ENCODE results near the gene FOXL3.
"Not testable (repeated sequence)": the region's sequence is repeated elsewhere in the genome, so short reads cannot be mapped to it uniquely, and the experiment has no call there.

Gene FOXL3

DNA sequence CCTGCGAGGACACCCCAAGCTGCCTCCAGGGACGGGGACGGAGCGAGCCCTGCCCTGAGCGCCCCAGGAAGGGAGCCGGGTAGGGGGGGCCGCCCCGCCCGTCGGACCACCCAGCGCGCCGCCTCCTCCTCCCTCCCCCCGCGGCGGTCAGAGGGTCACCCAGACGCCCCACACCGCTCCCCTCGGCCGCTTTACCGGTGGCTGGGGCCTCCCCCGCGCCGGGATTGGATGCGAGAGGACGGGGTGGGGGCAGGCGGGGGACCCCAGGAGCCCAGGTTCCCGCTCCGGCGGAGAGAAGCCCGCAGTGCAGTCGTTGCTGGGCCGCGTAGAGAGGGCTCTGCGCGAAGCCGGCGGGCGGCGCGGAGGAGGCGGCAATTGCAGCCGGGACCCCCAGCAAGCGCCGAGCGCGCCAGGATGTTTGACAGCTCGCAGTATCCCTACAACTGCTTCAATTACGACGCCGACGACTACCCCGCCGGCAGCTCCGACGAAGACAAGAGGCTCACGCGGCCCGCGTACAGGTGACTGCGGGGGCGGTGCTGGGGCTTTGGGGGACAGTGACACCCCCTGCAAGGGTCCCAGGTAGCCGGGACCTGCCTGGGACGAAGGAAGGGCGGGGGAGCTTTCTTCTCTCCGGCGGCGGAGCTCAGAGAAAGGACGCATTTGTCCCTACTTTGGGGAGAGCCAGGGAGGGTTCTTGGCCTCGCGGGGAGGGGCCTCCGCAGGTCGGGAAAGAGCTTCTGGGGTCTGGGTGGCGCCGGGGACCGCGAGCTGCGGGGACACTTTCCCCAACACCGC lies at the start of gene FOXL3:
Gene FOXL3, plus strand, starts transcription at position 415 of the 798 bp plus-strand sequence. Its CDS starts 0 bp downstream, at position 415.
- in situ Hi-C loops (cut with MboI; ENCODE audit: low sequenced_read_pairs): no loop called here

DNA sequence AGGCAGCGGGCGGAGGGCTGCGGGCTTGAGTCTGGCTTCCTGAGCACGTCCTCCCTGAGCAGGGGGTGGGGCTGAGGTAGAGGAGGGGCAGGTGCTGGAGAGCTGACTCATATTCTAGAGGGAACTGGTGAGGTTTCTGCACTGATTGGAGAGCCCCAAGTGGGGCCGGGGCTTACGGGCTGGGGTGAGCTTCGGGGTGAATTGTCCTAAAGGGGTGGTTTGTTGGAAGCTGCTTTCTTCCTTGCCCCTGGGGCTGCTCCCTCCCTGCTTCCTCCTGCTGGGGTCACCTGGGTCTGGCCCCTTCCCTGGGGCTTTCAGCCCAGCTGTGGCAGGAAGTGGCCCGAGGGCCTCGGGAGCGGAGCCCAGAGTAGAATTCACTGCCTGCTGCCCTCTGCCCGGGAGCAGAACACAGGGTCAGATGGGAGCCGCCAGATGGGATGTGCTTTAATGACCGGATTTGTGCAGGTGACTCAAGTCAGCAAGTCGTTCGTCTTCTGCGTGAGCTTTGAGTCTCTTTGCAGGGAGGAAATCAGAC lies 49.0 kb upstream of the FOXL3 start:
- in situ Hi-C loops (cut with MboI; ENCODE audit: low sequenced_read_pairs): no loop called here

DNA sequence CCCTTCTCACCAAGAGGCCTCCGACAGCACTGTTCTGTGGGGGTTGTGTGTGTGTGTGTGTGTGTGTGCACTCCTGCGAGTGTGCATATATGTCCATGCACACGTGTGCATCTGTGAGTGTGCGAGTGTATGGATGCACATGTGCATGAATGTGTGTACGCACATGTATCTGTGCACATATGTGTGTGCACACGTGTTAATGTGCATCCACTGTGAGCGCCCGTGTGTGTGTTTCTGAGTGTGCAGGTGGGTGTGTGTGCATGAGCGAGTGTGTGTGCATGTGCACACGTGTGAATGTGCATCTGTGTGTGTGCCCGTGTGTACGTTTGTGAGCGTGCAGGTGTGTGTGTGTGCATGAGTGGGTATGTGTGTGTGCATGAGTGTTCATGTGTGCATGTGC lies 48.5 kb upstream of the FOXL3 start:
- in situ Hi-C loops (cut with MboI; ENCODE audit: low sequenced_read_pairs): no loop called here

DNA sequence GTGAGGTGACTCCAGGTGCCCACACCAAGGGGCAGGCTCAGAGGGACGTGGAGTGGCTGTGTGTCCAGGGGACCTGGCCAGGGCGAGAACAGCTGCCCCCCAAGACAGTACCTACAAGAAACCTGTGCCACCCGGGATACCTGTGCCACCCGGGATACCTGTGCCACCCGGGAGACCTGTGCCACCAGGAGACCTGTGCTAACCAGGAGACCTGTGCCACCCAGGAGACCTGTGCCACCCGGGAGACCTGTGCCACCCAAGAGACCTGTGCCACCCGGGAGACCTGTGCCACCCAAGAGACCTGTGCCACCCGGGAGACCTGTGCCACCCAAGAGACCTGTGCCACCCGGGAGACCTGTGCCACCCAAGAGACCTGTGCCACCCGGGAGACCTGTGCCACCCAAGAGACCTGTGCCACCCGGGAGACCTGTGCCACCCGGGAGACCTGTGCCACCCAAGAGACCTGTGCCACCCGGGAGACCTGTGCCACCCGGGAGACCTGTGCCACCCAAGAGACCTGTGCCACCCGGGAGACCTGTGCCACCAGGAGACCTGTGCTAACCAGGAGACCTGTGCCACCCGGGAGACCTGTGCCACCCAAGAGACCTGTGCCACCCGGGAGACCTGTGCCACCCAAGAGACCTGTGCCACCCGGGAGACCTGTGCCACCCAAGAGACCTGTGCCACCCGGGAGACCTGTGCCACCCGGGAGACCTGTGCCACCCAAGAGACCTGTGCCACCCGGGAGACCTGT lies 47.0 kb upstream of the FOXL3 start:
- in situ Hi-C loops (cut with MboI; ENCODE audit: low sequenced_read_pairs): not testable (repeated sequence)

DNA sequence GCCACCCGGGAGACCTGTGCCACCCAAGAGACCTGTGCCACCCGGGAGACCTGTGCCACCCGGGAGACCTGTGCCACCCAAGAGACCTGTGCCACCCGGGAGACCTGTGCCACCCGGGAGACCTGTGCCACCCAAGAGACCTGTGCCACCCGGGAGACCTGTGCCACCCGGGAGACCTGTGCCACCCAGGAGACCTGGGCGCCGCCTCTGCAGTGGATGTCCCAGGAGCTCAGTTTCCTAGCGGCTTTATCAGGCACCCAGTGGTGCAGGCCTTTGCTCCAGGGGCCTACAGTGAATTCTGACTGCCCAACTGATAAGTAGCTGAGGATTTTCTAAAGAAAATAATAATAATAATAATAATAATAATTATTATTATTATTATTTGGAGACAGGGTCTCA lies 46.4 kb upstream of the FOXL3 start:
- in situ Hi-C loops (cut with MboI; ENCODE audit: low sequenced_read_pairs): not testable (repeated sequence)

DNA sequence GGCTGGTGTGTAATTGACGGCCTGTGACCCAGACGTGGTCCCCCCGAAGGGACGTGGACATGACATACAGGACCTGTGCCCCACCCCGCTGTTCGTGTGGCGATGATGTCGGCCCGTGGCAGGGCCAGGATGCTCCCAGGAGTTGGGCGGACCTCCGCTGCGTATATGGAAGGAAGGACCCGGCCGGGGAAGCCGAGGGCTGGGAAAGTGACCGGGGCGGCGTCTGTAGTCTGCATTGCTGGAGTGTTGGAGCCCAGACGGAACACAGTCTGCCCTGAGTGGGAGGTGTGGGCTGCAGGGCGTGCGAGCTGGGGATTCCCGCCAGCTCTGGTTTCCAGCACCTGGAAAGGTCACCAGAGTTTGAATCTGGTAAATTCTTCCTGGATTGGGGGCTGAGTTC lies 45.0 kb upstream of the FOXL3 start:
- in situ Hi-C loops (cut with MboI; ENCODE audit: low sequenced_read_pairs): no loop called here

DNA sequence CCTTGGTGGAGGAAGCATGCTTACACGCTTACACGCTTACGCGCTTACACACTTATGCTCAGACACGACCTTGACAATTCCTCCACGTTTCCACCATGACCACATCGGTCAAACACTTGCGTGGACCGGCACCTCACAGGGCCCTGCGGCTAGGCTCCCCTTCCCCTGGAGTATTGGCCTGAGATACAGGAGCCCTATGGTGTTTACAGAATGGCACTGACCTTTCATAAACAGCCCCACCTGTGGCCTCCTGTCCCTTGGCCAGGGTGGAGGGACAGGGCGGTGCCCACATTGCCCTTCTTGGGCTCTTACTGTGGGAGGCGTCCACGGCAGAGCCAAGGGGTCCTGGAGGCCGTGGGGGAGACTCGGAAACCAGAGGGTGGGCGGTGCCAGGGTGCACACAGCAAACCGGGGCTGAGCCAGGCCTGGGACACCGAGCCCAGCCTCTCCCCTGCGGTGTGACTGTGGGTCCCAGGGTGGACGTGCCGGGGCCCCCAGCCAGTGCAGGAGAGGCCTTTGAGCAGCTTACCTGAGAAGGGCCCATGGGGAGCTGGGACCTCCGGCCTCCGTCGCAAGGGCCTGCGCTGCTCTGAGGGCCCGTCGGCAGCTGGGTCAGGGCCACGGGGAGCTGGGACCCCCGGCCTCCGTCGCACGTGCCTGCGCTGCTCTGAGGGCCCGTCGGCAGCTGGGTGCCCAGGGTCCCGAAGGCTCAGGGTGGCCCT lies 44.2 kb upstream of the FOXL3 start:
- in situ Hi-C loops (cut with MboI; ENCODE audit: low sequenced_read_pairs): no loop called here

DNA sequence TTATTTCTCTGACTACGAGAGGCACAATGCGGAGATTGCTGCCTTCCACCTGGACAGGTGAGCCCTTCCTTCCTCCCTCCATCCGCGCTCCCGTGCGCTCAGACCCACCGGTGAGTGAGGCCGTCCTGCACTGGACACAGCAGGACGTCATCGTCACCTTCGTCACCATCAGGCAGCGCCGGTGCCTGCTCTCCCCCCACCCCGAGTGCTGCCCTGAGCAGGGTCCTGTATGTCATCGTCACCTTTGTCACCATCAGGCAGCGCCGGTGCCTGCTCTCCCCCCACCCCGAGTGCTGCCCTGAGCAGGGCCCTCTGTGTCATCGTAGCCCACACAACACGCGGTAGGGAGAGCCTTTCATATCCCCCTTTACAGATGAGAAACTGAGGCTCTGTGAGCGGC lies 43.5 kb upstream of the FOXL3 start:
- in situ Hi-C loops (cut with MboI; ENCODE audit: low sequenced_read_pairs): no loop called here

DNA sequence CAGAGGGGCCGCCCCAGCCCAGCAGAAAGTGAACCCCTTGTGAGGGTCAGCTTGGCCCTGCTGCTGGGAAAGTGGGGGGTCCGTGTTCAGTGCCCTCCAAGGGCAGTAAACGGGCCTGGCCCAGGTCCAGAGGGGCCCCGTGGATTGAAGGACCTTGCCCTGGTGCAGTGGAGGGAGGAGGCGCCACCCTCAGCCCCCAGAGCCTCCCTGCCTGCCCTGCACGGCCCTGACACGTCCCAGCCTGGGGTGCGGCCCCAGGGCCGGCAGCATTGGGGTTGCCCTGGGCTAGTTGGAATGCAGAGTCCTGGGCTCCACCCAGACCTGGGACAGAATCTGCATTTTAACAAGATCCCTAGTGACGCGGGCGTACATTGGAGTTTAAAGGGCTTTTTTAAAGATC lies 42.8 kb upstream of the FOXL3 start:
- in situ Hi-C loops (cut with MboI; ENCODE audit: low sequenced_read_pairs): no loop called here

DNA sequence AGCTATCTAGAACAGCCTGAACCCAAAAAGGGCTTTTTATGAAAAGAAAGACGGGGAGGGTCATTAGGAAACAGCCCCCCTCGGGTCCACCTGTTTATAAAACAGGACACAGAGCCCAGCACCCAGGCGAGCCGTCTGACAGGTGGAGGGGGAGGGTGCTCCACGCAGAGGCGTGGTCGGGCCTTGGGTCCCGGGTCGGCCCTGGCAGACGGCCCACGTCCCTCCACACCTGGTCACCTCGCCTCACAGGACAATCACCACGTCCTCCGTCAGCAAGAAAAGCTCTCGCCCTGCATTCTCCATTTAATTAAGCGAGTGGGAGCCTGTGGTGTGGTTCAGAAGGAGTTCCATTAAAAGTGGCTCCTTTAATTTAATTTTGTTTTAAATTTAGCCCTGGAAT lies 42.3 kb upstream of the FOXL3 start:
- in situ Hi-C loops (cut with MboI; ENCODE audit: low sequenced_read_pairs): no loop called here

DNA sequence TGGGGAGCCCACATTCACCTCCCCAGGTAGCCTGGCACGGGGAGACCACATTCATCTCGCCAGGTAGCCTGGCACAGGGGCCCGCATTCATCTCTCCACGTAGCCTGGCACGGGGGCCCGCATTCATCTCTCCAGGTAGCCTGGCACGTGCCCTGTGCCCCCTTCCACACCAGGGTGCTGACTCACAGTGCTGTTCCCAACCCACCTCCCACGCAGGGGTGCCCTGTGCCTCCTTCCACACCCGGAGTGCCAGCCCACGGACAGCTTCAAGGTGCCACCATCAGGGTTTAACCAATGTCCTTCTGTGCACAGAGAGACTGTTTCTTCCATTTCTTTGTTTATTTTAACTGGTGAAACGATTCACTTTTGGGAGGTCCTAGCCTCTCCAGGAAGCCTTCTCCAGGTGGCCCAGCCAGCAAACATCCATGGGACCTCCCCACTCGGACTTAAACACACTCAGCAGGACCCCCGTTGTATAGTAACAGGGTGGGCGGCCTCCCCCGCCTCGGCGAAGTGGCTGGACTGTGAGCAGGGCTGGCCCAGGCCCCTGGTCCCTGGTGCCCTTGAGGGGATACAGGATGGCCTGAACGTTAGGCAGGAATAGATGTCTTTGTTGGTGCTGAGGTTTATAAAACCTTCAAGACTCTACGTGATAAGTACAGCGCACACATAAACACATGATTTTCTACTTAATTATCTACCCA lies 41.1 kb upstream of the FOXL3 start:
- in situ Hi-C loops (cut with MboI; ENCODE audit: low sequenced_read_pairs): no loop called here

DNA sequence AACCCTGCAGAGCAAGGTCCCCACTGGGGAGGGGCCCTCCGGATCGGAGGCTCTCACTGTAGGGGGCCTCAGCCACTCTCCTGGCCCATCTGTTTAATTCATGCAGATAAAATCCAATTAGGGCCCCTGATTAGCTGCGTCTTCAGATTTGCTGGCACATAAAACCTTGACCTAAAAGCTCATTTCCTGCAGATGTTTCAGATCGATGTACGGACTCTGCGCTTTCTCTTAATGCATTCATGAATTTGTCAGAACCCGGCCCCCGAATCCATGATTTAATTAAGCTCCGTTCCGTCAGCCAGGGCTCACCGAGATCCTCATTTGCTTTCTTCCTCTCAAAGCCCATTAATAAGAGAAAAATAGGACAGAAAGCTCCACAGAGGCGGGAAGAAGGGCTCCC lies 40.0 kb upstream of the FOXL3 start:
- in situ Hi-C loops (cut with MboI; ENCODE audit: low sequenced_read_pairs): no loop called here

DNA sequence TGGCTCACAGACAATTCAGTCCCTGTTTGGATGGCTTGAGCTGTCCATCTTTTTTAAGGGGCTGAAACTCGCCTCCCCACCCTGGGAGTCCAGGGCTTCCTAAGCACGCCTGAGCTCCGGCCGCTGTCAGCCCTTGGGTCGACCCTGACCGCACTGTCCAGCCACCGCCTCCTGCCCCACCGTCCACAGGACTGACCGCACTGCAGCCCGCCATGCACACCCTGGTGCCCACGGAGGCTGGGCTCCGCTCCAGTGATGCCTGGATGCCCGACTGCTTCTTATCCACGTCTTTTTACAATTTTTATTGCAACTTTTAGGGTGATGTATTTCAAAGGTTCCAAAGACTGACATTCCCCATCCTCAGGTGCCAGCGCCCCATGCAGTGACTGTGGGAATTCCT lies 39.4 kb upstream of the FOXL3 start:
- in situ Hi-C loops (cut with MboI; ENCODE audit: low sequenced_read_pairs): no loop called here

DNA sequence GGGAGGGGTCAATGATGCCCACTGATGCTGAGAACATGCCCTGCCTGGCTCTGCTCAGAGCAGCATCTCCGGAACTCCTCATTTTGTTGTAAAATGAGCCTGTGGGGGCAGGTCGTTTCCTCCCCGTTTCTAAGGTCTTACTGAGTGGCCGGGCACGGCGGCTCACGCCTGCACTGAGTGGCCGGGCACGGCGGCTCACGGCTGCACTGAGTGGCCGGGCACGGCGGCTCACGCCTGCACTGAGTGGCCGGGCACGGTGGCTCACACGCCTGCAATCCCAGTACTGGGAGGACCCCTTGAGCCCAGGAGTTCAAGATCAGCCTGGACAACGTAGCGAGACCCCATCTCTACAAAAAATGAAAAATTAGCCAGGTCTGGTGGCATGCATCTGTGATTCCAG lies 39.0 kb upstream of the FOXL3 start:
- in situ Hi-C loops (cut with MboI; ENCODE audit: low sequenced_read_pairs): no loop called here

DNA sequence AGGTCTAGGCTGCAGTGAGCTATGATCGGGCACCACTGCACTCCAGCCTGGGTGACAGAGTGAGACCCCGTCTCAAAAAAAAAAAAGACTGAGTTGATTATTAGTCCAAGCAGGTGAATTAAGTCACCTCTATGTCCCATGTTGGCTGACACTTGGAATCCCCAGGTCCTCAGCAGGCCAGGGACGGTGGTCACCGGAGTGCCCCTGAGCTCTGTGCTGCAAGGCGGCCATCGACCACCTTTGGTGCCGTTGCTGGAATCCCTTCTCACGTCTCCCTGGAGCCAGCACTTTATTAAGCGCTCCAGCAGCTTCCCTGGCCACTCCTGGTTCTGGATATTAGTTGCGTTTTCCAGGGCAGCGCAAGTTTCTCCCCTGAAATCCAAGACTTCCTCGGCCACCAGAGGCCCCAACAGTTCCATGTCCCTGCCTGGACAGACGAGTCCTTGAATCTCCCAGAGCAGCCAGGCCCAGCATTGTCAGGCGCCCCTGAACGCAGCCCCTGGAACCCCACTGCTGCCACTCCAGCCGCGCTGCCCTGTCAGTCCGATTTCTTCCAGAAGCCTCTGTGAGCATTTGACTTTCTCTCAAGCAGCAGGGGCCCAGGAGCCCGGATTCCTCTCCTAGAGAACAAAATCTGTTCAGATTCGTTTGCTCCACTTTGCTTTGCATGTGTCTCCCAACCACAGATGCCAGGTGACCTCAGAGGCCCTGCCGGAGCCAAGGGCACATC lies 38.4 kb upstream of the FOXL3 start:
- in situ Hi-C loops (cut with MboI; ENCODE audit: low sequenced_read_pairs): no loop called here

DNA sequence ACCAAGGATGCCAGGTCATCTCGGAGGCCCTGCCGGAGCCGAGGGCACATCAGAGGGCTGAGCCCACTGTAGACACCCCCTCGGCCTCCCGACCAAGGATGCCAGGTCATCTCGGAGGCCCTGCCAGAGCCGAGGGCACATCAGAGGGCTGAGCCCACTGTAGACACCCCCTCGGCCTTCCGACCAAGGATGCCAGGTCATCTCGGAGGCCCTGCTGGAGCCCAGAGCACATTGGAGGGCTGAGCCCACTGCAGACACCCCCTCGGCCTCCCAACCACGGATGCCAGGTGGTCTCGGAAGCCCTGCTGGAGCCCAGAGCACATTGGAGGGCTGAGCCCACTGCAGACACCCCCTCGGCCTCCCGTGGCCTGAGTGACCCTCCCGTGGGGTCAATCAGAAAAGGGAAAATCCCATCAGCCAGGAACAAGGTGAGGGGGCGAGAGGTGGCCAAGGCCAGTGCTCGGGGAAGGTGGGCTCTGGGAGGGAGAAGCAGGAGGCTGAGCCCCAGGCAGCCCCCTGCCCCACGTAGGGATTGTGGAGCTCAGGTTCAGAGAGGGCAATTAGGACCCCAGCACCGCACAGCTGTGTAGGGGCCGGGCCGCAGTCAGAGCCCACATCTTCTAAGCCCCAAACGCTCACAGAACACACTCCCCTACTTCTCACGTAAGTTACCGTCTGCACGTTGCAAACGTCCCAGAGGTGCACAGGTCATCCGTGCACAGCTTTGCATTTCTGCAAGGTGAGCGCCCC lies 37.6 kb upstream of the FOXL3 start:
- in situ Hi-C loops (cut with MboI; ENCODE audit: low sequenced_read_pairs): no loop called here

DNA sequence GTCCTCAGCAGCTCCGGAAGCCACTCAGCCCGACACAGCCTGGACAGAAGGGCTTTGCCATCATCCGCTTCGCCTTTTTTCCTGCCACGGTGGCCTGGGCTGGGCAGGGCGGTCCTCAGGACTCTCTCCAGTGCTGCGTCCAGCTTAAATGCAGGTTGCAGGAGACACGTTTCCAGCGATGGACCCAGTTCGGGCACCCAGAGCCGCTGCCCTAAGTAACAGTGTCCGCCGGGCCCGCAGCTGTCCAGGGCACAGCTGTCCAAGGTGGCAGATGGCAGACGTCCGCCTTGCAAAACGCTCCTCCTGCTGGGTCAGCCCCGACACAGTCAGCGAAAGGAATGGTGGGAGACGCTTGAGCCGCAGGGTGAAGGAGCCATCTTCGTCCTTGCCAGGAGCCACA lies 37.0 kb upstream of the FOXL3 start:
- in situ Hi-C loops (cut with MboI; ENCODE audit: low sequenced_read_pairs): no loop called here

DNA sequence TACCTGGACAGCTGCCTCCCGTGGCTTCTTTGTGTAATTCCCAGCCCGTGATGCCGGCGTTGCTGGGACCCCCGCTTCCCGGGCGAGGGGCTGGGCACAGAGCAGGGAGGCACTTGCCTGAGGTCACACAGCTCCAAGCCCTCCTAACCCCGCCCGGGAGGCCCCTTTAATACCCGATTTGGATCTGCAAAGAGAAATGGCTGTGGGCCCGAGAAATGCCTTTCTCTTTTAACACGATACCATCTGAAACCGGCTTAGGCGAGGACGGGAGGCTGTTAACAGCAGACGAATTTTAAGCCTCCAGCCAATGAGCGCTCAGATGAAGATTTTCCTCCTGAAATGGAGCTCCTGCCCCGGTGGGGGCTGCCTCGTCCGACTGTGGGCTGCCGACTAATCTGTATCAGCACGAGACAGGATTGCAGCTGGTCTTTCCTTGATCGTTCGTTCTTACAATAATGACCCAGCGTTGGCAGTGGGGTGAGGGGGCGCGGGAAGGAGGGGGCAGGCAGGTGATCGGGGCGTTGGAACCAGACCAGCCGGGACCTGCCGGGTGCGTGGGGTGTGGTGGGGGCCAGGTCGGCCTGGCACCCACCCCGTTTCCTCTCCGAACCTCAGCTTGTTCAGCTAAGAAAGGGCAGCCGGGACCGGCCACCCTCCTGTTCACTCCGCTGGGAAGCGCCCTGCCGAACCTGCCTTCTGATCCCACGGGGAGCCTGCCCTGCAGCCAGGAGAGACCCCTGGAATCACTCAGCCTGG lies 36.2 kb upstream of the FOXL3 start:
- in situ Hi-C loops (cut with MboI; ENCODE audit: low sequenced_read_pairs): no loop called here

Measured in hTERT RPE-1 (cell line).